ENCODE data around the gene EMC6. TPM values are rescaled to one million over a fixed set of nuclear protein-coding genes. Genes with fewer than 3 reads are reported as not detected.
"Not testable (repeated sequence)": the region's sequence is repeated elsewhere in the genome, so short reads cannot be mapped to it uniquely, and the experiment has no call there.

EMC6 gene
- total and polyA plus RNA-seq, 2 of the 4 experiments (the other 2 are of a cell fraction) = 10.9 to 80.5 TPM

GRCh38 chr17:3702041-3702539, 33.5 kb downstream of the EMC6 start:
- H2AK9ac ChIP-seq (replicated peaks; ENCODE audit: low read depth, low read length, poor library complexity); dilution Hi-C loops (cut with HindIII; ENCODE audit: low sequenced_read_pairs, unreplicated experiment); H2BK15ac ChIP-seq (ENCODE audit: low read depth, low read length); DNase-seq; H3K9me1 ChIP-seq (ENCODE audit: insufficient read depth, low read length); H3K4ac ChIP-seq (ENCODE audit: low read depth, low read length); H4K91ac ChIP-seq (ENCODE audit: insufficient read depth, low read depth, low read length); BruUV-seq (replicated peaks); H4K5ac ChIP-seq (ENCODE audit: low read depth, low read length); H3K4me1 ChIP-seq (ENCODE audit: control insufficient read depth, insufficient read depth, low read length); H3K14ac ChIP-seq (replicated peaks; ENCODE audit: low read depth, low read length); H2AFZ ChIP-seq (replicated peaks; ENCODE audit: low read length, poor library complexity); ATAC-seq (ENCODE audit: low read depth); H3K23ac ChIP-seq (ENCODE audit: low read depth, low read length); in situ Hi-C loops (cut with MboI; ENCODE audit: low sequenced_read_pairs); H3K9ac ChIP-seq (ENCODE audit: low read depth, low read length); H4K20me1 ChIP-seq (ENCODE audit: insufficient read depth, low read length); H4K8ac ChIP-seq (ENCODE audit: low read depth in 2 of 2, low read length in 2 of 2); POLR2A ChIA-PET (ENCODE audit: unreplicated experiment); H3K56ac ChIP-seq (ENCODE audit: extremely low read depth, insufficient read depth, low read length); H3K36me3 ChIP-seq (ENCODE audit: control insufficient read depth, insufficient read depth, low read length); H3K27me3 ChIP-seq (ENCODE audit: control insufficient read depth, insufficient read depth, low read length); H3K18ac ChIP-seq (ENCODE audit: low read depth, low read length); CTCF ChIA-PET; H2BK20ac ChIP-seq (ENCODE audit: low read depth, low read length); H3K4me2 ChIP-seq (ENCODE audit: low read depth, low read length); H3K27ac ChIP-seq (ENCODE audit: insufficient read depth, low read length); H3K4me3 ChIP-seq (ENCODE audit: insufficient read depth, low read depth, low read length); H3K79me1 ChIP-seq (ENCODE audit: low read depth in 1 of 2, low read length in 2 of 2); intact Hi-C loops (cut with micrococcal nuclease); H2BK120ac ChIP-seq (ENCODE audit: low read depth, low read length); H2AK5ac ChIP-seq (ENCODE audit: low read depth, low read length); H2BK5ac ChIP-seq (ENCODE audit: low read depth, low read length, poor library complexity, severe bottlenecking): not testable (repeated sequence)
- peak; percentile 14; the same call in 1 of the 2 replicates for TF ChIP-seq MAFK (IDR thresholded peaks at IDR 0.05; ENCODE audit: low read depth, low read length)
- H3K9me3 ChIP-seq (ENCODE audit: control insufficient read depth, insufficient read depth, low read length) = peaks cover 16% of the 10 kb centered on the region
- WGBS, 2 experiments (ENCODE audit: extremely low coverage in 2 of 2, insufficient read length in 1 of 2) = 100% methylated on average over 1 of the region's 7 CpGs; no CpG with 5 or more reads in 1 of the 2 experiments
